NCI-H146 (cell line): ENCODE data around the gene KCND3.
"Not testable (repeated sequence)": the region's sequence is repeated elsewhere in the genome, so short reads cannot be mapped to it uniquely, and the experiment has no call there.

Experiments used
- DNase-seq: peaks from one replicate; lab custom pipeline; 2025; lab: John Stamatoyannopoulos, UW

KCND3 gene

GRCh38 chr1:111743679-111744101, 245.8 kb downstream of the KCND3 start:
- DNase-seq, result no peak

GRCh38 chr1:111742938-111743549, 246.4 kb downstream of the KCND3 start:
- no peak for DNase-seq

GRCh38 chr1:111742292-111742691, 247.2 kb downstream of the KCND3 start:
- not testable (repeated sequence) for DNase-seq

- peak; percentile 87 for DNase-seq
Measured at GRCh38 chr1:111739925-111740765, 249.3 kb downstream of the KCND3 start.

- peak; percentile 95 for DNase-seq
Measured at GRCh38 chr1:111739194-111739924, 250.1 kb downstream of the KCND3 start, which contains the start of gene INKA2. INKA2 (minus strand) TSS chr1:111739395; CDS start chr1:111739242, 153 bp downstream.

GRCh38 chr1:111738436-111739193, 250.9 kb downstream of the KCND3 start:
- DNase-seq, result peak; percentile 84

GRCh38 chr1:111738133-111738435, 251.4 kb downstream of the KCND3 start:
- no peak for DNase-seq

GRCh38 chr1:111737216-111738132, 252.0 kb downstream of the KCND3 start:
- DNase-seq, result no peak

GRCh38 chr1:111736548-111737215, 252.8 kb downstream of the KCND3 start:
- no peak for DNase-seq

GRCh38 chr1:111735858-111736544, 253.5 kb downstream of the KCND3 start:
- no peak for DNase-seq

GRCh38 chr1:111735321-111735720, 254.1 kb downstream of the KCND3 start:
- no peak for DNase-seq

GRCh38 chr1:111734856-111735255, 254.6 kb downstream of the KCND3 start:
- DNase-seq, result no peak

- DNase-seq, result no peak
Measured at GRCh38 chr1:111734426-111734825, 255.0 kb downstream of the KCND3 start.

- DNase-seq, result no peak
Measured at GRCh38 chr1:111733992-111734341, 255.5 kb downstream of the KCND3 start.

- DNase-seq, result no peak
Measured at GRCh38 chr1:111733183-111733991, 256.1 kb downstream of the KCND3 start.

- DNase-seq, result no peak
Measured at GRCh38 chr1:111732718-111733117, 256.8 kb downstream of the KCND3 start.

- no peak for DNase-seq
Measured at GRCh38 chr1:111731956-111732355, 257.5 kb downstream of the KCND3 start.

GRCh38 chr1:111730706-111731105, 258.8 kb downstream of the KCND3 start:
- no peak for DNase-seq
